HG03280 (cell line): ENCODE data around the gene PACS1.
A peak's percentile ranks its signal among the peaks of the same experiment; 100 is the strongest.
"Not testable (repeated sequence)": the region's sequence is repeated elsewhere in the genome, so short reads cannot be mapped to it uniquely, and the experiment has no call there.

ENCODE experiments used
- ATAC-seq: cut with Tn5 transposase; IDR thresholded peaks from one replicate; pipeline ENCODE4 v1.9.1; 2021; ENCODE audit warnings: mild to moderate bottlenecking, moderate library complexity; ENCODE audit not compliant: unreplicated experiment

PACS1 gene

GRCh38 chr11:66072518-66072917 is 2.4 kb downstream of the PACS1 start:
- ATAC-seq: no peak

GRCh38 chr11:66073669-66074068 is 3.6 kb downstream of the PACS1 start:
- ATAC-seq: no peak

GRCh38 chr11:66075273-66075672 is 5.2 kb downstream of the PACS1 start:
- ATAC-seq: no peak

- no peak for ATAC-seq
Measured at GRCh38 chr11:66076561-66076960, 6.5 kb downstream of the PACS1 start.

GRCh38 chr11:66077927-66078326 is 7.9 kb downstream of the PACS1 start:
- ATAC-seq: no peak

GRCh38 chr11:66078949-66079348 is 8.9 kb downstream of the PACS1 start:
- ATAC-seq: not testable (repeated sequence)

GRCh38 chr11:66080055-66080817 is 10.2 kb downstream of the PACS1 start:
- no peak for ATAC-seq

GRCh38 chr11:66081505-66081904 is 11.4 kb downstream of the PACS1 start:
- peak; percentile 72 for ATAC-seq

- no peak for ATAC-seq
Measured at GRCh38 chr11:66082946-66083698, 13.1 kb downstream of the PACS1 start.

GRCh38 chr11:66083767-66084166 is 13.7 kb downstream of the PACS1 start:
- no peak for ATAC-seq

GRCh38 chr11:66084821-66085475 is 14.9 kb downstream of the PACS1 start:
- ATAC-seq: no peak

GRCh38 chr11:66087148-66087908 is 17.3 kb downstream of the PACS1 start:
- no peak for ATAC-seq

- no peak for ATAC-seq
Measured at GRCh38 chr11:66089067-66089466, 19.0 kb downstream of the PACS1 start.

GRCh38 chr11:66090288-66090687 is 20.2 kb downstream of the PACS1 start:
- no peak for ATAC-seq

- not testable (repeated sequence) for ATAC-seq
Measured at GRCh38 chr11:66092125-66092524, 22.1 kb downstream of the PACS1 start.

- not testable (repeated sequence) for ATAC-seq
Measured at GRCh38 chr11:66099746-66100145, 29.7 kb downstream of the PACS1 start.

GRCh38 chr11:66100272-66101065 is 30.4 kb downstream of the PACS1 start:
- peak; percentile 75 for ATAC-seq

GRCh38 chr11:66101066-66101464 is 31.0 kb downstream of the PACS1 start:
- ATAC-seq: no peak

GRCh38 chr11:66104057-66104638 is 34.1 kb downstream of the PACS1 start:
- ATAC-seq: no peak
